MM.1S (cell line): ENCODE measurements around the gene UPK1A.

Experiments used
- CTCF ChIP-seq: fragments of 300-600 bp; sonication (generic); IDR thresholded peaks from 2 replicates; pipeline ENCODE4 v1.5.1; 2016; ENCODE audit warnings: antibody characterized with exemption, low read length, mixed read lengths
- EZH2 ChIP-seq: fragments of 300-600 bp; sonication (generic); optimal IDR thresholded peaks from 2 replicates; pipeline ENCODE3; 2017; ENCODE audit warnings: low read depth, mild to moderate bottlenecking, antibody characterized with exemption, low read length, mixed read lengths

- no peak for TF ChIP-seq CTCF
- no peak for TF ChIP-seq EZH2
Observed at GRCh38 chr19:35696835-35697234, 30.5 kb downstream of the UPK1A start.
